ENCODE results near the gene TESK2.

TESK2 gene

GRCh38 chr1:45299981-45300668, 190.8 kb downstream of the TESK2 start:
- peak; percentile 78 for DNase-seq (ENCODE audit: low read depth)

GRCh38 chr1:45299296-45299695, 191.7 kb downstream of the TESK2 start:
- no peak for DNase-seq (ENCODE audit: low read depth)

- no peak for DNase-seq (ENCODE audit: low read depth)
Observed at GRCh38 chr1:45297666-45298356, 193.2 kb downstream of the TESK2 start.
